ENCODE data around the gene GRIPAP1.

The GRIPAP1 gene

GRCh38 chrX:49029876-49030275, 27.8 kb upstream of the GRIPAP1 start:
- no peak for ATAC-seq
- TF ChIP-seq CSRNP3 (CRISPR knock-in tag; IDR thresholded peaks at IDR 0.05) (no peak), CREB5 (CRISPR knock-in tag; IDR thresholded peaks at IDR 0.05; ENCODE audit: low read depth) (no peak), TSHZ2 (CRISPR knock-in tag; IDR thresholded peaks at IDR 0.05) (no peak), ESRRG (CRISPR knock-in tag; IDR thresholded peaks at IDR 0.05) (no peak), OSR1 (CRISPR knock-in tag; IDR thresholded peaks at IDR 0.05) (no peak), TOX (CRISPR knock-in tag; IDR thresholded peaks at IDR 0.05; ENCODE audit: borderline replicate concordance) (no peak), TCF4 (CRISPR knock-in tag; IDR thresholded peaks at IDR 0.05; ENCODE audit: borderline replicate concordance) (no peak), ZNF565 (CRISPR knock-in tag; conservative IDR thresholded peaks at IDR 0.05; ENCODE audit: low read depth) (no peak), ARNTL (CRISPR knock-in tag; IDR thresholded peaks at IDR 0.05; ENCODE audit: borderline replicate concordance, low read depth) (no peak), PATZ1 (CRISPR knock-in tag; IDR thresholded peaks at IDR 0.05; ENCODE audit: borderline replicate concordance) (no peak), RARB (CRISPR knock-in tag; IDR thresholded peaks at IDR 0.05) (no peak), ZNF8 (CRISPR knock-in tag; IDR thresholded peaks at IDR 0.05) (no peak), ZFP3 (CRISPR knock-in tag; IDR thresholded peaks at IDR 0.05) (no peak), ZC3H10 (CRISPR knock-in tag; IDR thresholded peaks at IDR 0.05) (no peak), POU6F1 (CRISPR knock-in tag; IDR thresholded peaks at IDR 0.05; ENCODE audit: borderline replicate concordance, low read depth) (no peak), GLIS3 (CRISPR knock-in tag; IDR thresholded peaks at IDR 0.05) (no peak), BACH2 (CRISPR knock-in tag; IDR thresholded peaks at IDR 0.05; ENCODE audit: borderline replicate concordance) (no peak), ZNF70 (CRISPR knock-in tag; IDR thresholded peaks at IDR 0.05) (no peak), ZFP30 (CRISPR knock-in tag; IDR thresholded peaks at IDR 0.05) (no peak)

- TF ChIP-seq TSHZ2 (CRISPR knock-in tag; IDR thresholded peaks at IDR 0.05) = no peak
- no peak for TF ChIP-seq RARB (CRISPR knock-in tag; IDR thresholded peaks at IDR 0.05)
- no peak for TF ChIP-seq GLIS3 (CRISPR knock-in tag; IDR thresholded peaks at IDR 0.05)
- no peak for TF ChIP-seq ARNTL (CRISPR knock-in tag; IDR thresholded peaks at IDR 0.05; ENCODE audit: borderline replicate concordance, low read depth)
- TF ChIP-seq SNAI2 (CRISPR knock-in tag; IDR thresholded peaks at IDR 0.05) = no peak
- TF ChIP-seq ISL1 (CRISPR knock-in tag; IDR thresholded peaks at IDR 0.05) = no peak
- TF ChIP-seq PATZ1 (CRISPR knock-in tag; IDR thresholded peaks at IDR 0.05; ENCODE audit: borderline replicate concordance) = no peak
- TF ChIP-seq CREB5 (CRISPR knock-in tag; IDR thresholded peaks at IDR 0.05; ENCODE audit: low read depth) = no peak
- TF ChIP-seq CSDC2 (CRISPR knock-in tag; IDR thresholded peaks at IDR 0.05) = no peak
- no peak for TF ChIP-seq ZC3H10 (CRISPR knock-in tag; IDR thresholded peaks at IDR 0.05)
- no peak for TF ChIP-seq PPARA (CRISPR knock-in tag; IDR thresholded peaks at IDR 0.05; ENCODE audit: borderline replicate concordance)
- no peak for TF ChIP-seq ESRRG (CRISPR knock-in tag; IDR thresholded peaks at IDR 0.05)
- ATAC-seq = no peak
These were observed 17.7 kb upstream of the GRIPAP1 start for GRCh38 chrX:49019599-49020249.
